Measurements from ENCODE around the gene TNFSF12. TPM values are rescaled to one million over a fixed set of nuclear protein-coding genes. Genes with fewer than 3 reads are reported as not detected.

Gene TNFSF12
- polyA plus RNA-seq, 2 of the 4 experiments (the other 2 are of a cell fraction) = 9.9 to 11.9 TPM

GRCh38 chr17:7570351-7570750 lies 21.5 kb downstream of the TNFSF12 start:
- ATAC-seq = no peak
- no peak for DNase-seq (ENCODE audit: low read depth in 1 of 2, low spot score in 1 of 2)
- Histone ChIP-seq H3K4me3 (no peak overlapping the region), H3K4me1 (peaks cover 16% of the 10 kb centered on the region), H3K27ac (no peak overlapping the region), H3K9me3 (no peaks in the 10 kb centered on the region), H3K4me2 (no peak overlapping the region)
- CTCF ChIA-PET = interaction anchor here (0.6 to 4.3 kb wide), 8 partner anchors 9 to 224 kb away, joined by 3 to 48 read pairs (median 4); partner anchors contain the start of genes DNAH2 and SENP3
- no peak for TF ChIP-seq CEBPB (IDR thresholded peaks at IDR 0.05)
- TF ChIP-seq ESRRA (IDR thresholded peaks at IDR 0.05; ENCODE audit: borderline replicate concordance, low read length) = no peak
- no peak for TF ChIP-seq JUNB (IDR thresholded peaks at IDR 0.05)
- no peak for TF ChIP-seq PBX3 (IDR thresholded peaks at IDR 0.05)
- no peak for TF ChIP-seq EHF (CRISPR knock-in tag; IDR thresholded peaks at IDR 0.05)
- TF ChIP-seq TP53 (CRISPR knock-in tag; IDR thresholded peaks at IDR 0.05) = no peak
- TF ChIP-seq NPAS2 (CRISPR knock-in tag; IDR thresholded peaks at IDR 0.05; ENCODE audit: borderline replicate concordance) = no peak
- POLR2A ChIA-PET = interaction anchor here (0.9 to 2.5 kb wide), 3 partner anchors 9 to 117 kb away, joined by 3 to 10 read pairs (median 7); partner anchors contain the start of genes POLR2A and TP53
- FAIRE-seq = no peak
- 91% methylated on average over 10 of the region's 10 CpGs for WGBS (ENCODE audit: missing lambda C conversion rate)

GRCh38 chr17:7572338-7572587 lies 23.4 kb downstream of the TNFSF12 start:
- H3K4me3 ChIP-seq = peak overlapping the region; percentile 46
- POLR2A ChIA-PET = interaction anchor here (0.6 to 5.0 kb wide), 4 partner anchors 11 to 366 kb away, joined by 3 to 34 read pairs (median 7); partner anchors contain the start of genes MPDU1 and TP53
- H3K27ac ChIP-seq = peak overlapping the region; percentile 77 to 88
- peak overlapping the region; percentile 74 for H3K4me2 ChIP-seq
- DNase-seq (ENCODE audit: low read depth in 1 of 2, low spot score in 1 of 2) (no peak), ATAC-seq (peak; percentile 88 to 90), FAIRE-seq (peak; percentile 97)
- H3K4me1 ChIP-seq = peaks cover 35% of the 10 kb centered on the region
- WGBS (ENCODE audit: missing lambda C conversion rate) = 1% methylated on average over 11 of the region's 11 CpGs
- no peaks in the 10 kb centered on the region for H3K9me3 ChIP-seq
- CTCF ChIA-PET = interaction anchor here (1.2 to 4.3 kb wide), 4 partner anchors 11 to 115 kb away, joined by 3 to 48 read pairs (median 5); partner anchors contain the start of genes SENP3 and TP53
- TF ChIP-seq ZNF302 (CRISPR knock-in tag; IDR thresholded peaks at IDR 0.05) (no peak), E2F6 (IDR thresholded peaks at IDR 0.05; ENCODE audit: borderline replicate concordance, low read depth) (peak; percentile 93; the same call in 1 of the 2 replicates), MAX (IDR thresholded peaks at IDR 0.05) (peak; percentile 100), EP300 (IDR thresholded peaks at IDR 0.05) (no peak), RNF2 (IDR thresholded peaks at IDR 0.05; ENCODE audit: borderline replicate concordance, low read depth) (no peak), RFX5 (IDR thresholded peaks at IDR 0.05) (no peak), CTCF (IDR thresholded peaks at IDR 0.05) (no peak), HOXA7 (CRISPR knock-in tag; IDR thresholded peaks at IDR 0.05) (no peak), ZC3H11A (IDR thresholded peaks at IDR 0.05) (no peak), RARB (CRISPR knock-in tag; IDR thresholded peaks at IDR 0.05) (no peak), RAD21 (conservative IDR thresholded peaks at IDR 0.05 in 1 of 2, IDR thresholded peaks at IDR 0.05 in 1 of 2) (no peak), USF2 (IDR thresholded peaks at IDR 0.05) (peak; percentile 98), GATA3 (IDR thresholded peaks at IDR 0.05; ENCODE audit: borderline replicate concordance) (no peak), MYC (IDR thresholded peaks at IDR 0.05; ENCODE audit: borderline replicate concordance, low read length) (peak; percentile 100), REST (IDR thresholded peaks at IDR 0.05) (no peak), HOXB5 (CRISPR knock-in tag; IDR thresholded peaks at IDR 0.05) (no peak), HDAC2 (IDR thresholded peaks at IDR 0.05) (no peak), ELK1 (IDR thresholded peaks at IDR 0.05; ENCODE audit: low read depth, low read length) (no peak), CHD4 (IDR thresholded peaks at IDR 0.05; ENCODE audit: borderline replicate concordance) (no peak), BHLHE40 (IDR thresholded peaks at IDR 0.05; ENCODE audit: low read depth, low read length) (peak; percentile 99)

All from A549 (cell line).